GM06990 (cell line): Measurements from ENCODE around the gene VWA2.

Experiments used
- DNase-seq: peaks from one replicate; pipeline ENCODE4 v3.0.0-alpha.2; 2011; ENCODE audit not compliant: insufficient read length; ENCODE audit errors: extremely low read depth
- H3K27me3 ChIP-seq: replicated peaks from 2 replicates; pipeline ENCODE4 v1.6.0; 2011; ENCODE audit warnings: low read length; ENCODE audit not compliant: control insufficient read depth, insufficient read depth
- H3K36me3 ChIP-seq: 2 replicates; pipeline ENCODE4 v1.5.1; 2011; ENCODE audit warnings: low read length; ENCODE audit not compliant: control insufficient read depth, insufficient read depth
- H3K4me3 ChIP-seq: replicated peaks from 2 replicates; pipeline ENCODE4 v1.5.1; 2011; ENCODE audit warnings: low read depth, mild to moderate bottlenecking, control low read depth, low read length
- TF ChIP-seq, protein P1 (sequence below): IDR thresholded peaks from 2 replicates; pipeline ENCODE4 v1.5.1; 2011; ENCODE audit warnings: low read length, control low read depth, mild to moderate bottlenecking, inconsistent platforms; ENCODE audit not compliant: insufficient read depth, poor library complexity, severe bottlenecking

The VWA2 gene

DNA sequence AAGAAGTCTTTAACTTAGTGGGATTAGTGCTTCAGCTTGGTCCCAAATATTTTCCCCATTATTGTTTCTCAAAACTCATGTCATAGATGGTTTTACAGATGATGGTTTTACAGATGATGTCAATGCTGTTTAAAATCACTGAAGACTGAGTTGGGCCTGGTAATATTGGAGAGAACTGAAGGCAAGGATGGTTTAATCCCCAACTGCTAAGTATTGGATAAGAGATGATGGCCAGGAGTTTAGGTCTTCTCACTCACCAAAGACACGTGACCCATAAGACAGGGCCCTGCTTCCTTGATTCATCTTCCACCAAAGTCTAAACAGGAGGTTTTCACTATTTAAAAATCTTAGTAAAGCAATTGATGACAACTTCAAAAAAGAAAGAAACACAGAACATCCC is 56.3 kb downstream of the VWA2 start:
- Histone ChIP-seq H3K4me3 (no peak overlapping the region), H3K36me3 (no peaks in the 10 kb centered on the region), H3K27me3 (no peaks in the 10 kb centered on the region)
- TF ChIP-seq, protein P1, sequence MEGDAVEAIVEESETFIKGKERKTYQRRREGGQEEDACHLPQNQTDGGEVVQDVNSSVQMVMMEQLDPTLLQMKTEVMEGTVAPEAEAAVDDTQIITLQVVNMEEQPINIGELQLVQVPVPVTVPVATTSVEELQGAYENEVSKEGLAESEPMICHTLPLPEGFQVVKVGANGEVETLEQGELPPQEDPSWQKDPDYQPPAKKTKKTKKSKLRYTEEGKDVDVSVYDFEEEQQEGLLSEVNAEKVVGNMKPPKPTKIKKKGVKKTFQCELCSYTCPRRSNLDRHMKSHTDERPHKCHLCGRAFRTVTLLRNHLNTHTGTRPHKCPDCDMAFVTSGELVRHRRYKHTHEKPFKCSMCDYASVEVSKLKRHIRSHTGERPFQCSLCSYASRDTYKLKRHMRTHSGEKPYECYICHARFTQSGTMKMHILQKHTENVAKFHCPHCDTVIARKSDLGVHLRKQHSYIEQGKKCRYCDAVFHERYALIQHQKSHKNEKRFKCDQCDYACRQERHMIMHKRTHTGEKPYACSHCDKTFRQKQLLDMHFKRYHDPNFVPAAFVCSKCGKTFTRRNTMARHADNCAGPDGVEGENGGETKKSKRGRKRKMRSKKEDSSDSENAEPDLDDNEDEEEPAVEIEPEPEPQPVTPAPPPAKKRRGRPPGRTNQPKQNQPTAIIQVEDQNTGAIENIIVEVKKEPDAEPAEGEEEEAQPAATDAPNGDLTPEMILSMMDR, result no peak
- DNase-seq, result no peak

DNA sequence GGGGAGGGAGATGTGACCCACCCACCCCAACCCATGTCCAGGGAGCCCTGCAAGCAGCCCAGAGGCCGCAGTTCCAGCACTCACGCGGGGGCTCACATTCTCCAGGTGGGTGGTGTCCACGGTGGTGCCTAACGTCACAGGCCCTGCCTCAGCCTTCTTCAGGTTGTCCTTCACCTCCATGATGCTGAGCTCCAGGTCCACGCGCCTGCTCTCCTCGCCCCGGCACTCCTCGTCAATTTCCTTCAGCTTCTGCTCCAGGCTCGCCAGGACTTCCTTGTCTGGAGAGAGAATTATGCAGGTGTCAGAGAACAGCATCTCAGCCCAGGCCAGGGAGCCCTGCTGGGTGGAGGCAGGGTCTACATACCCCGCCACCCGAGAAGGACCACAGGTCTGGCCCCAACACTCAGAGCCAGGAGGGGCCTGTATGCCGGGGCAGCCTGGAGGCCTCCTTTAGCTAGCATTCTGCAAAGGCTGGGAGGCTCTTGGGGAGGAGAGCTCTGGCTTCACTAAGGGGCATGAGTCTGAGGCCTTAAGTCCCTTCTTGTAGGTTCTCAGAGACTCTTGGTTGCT is 58.2 kb downstream of the VWA2 start:
- Histone ChIP-seq H3K4me3 (no peak overlapping the region), H3K27me3 (no peaks in the 10 kb centered on the region), H3K36me3 (no peaks in the 10 kb centered on the region)
- TF ChIP-seq, protein P1, result no peak
- DNase-seq, result no peak

DNA sequence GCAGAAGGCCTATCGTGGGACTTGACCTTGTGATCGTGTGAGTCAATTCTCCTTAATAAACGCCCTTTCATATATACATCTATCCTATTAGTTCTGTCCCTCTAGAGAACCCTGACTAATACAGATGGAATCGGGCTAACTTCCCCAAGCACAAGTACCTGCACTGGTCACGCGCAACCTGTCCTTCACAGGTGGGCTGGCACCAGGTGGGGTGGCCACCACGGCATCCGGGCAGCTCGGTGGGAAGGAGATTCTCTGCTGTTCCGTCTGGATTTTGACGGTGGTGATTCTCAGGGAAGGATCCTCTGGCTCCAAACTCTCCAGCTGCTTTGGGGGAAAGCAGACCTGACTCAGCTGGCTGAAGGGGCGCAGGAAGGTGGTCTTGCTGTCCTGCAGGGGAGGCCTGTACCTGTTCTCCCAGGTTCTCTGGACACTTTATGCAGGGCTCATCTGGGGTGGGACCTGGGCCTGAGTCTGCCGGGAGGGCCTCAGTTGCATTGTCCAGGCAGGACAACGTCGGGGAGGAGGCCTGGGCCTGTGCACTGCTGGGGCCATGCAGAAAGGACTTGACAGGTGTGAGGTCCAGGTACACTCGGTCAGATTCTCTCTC is 61.1 kb downstream of the VWA2 start:
- DNase-seq, result no peak
- Histone ChIP-seq H3K4me3 (no peak overlapping the region), H3K36me3 (no peaks in the 10 kb centered on the region), H3K27me3 (no peaks in the 10 kb centered on the region)
- TF ChIP-seq, protein P1, result no peak

DNA sequence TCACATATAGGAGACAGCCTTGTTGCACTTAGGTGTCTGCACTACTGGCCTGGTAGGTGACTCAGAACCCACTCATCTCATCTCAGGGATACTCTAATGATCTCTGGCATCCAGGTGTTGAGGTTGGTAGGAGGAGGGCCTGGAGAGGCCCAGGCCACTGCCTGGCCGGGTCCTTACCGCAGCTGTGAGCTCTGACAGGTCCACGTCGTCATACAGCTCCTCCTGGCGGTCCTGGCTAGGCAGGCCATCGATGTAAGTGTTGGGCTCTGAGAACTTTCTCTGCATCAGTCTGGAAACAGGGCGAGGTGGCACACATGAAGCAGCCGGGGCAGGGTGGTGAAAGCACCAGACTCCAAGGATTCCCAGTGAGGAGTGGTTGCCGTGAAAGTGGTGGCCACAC is 62.1 kb downstream of the VWA2 start:
- Histone ChIP-seq H3K27me3 (no peaks in the 10 kb centered on the region), H3K36me3 (no peaks in the 10 kb centered on the region), H3K4me3 (no peak overlapping the region)
- DNase-seq, result no peak
- TF ChIP-seq, protein P1, result no peak

DNA sequence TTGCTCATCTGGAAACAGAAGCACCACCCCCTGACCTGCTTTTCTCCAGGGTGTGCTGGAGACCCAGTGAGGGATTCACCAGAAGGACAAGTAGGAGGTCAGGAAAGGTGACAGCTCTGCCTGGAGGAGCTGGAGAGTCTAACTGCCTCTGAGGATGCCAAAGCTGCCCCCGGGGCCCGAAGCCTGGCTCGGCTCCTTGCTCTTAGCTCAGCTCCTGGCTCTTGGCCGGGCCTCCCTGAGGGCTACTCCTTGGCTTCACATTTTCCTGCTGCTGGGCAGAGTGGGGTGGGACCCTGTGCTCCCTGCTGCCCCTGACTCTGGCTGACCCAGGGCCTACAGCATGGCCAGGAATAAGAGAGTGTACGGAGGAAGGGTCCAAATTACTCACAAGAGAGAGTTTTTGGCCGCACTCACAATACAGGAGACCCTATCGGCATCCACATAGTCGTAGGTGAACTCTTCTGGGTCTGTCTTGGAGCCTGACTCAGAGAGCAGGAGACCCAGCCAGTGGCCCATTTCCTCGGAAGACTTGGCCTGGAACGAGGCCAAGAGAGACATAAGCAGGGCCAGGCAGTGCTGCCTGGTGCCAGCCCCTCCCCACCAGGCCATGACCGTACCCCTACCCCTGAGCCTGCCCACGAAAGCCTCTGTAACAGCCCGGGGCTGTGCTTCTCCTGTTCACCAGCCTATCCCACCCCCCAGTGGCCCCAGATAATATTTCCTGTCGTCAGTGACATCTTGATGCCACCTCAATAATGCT is 63.1 kb downstream of the VWA2 start:
- Histone ChIP-seq H3K27me3 (no peaks in the 10 kb centered on the region), H3K36me3 (no peaks in the 10 kb centered on the region), H3K4me3 (no peak overlapping the region)
- TF ChIP-seq, protein P1, result no peak
- no peak for DNase-seq
